ENCODE results near the gene ATXN7.

Gene ATXN7

GRCh38 chr3:63988943-63989342 lies 125.3 kb downstream of the ATXN7 start:
- DNase-seq = no peak

- DNase-seq = no peak
These were observed 126.5 kb downstream of the ATXN7 start for GRCh38 chr3:63990204-63990603.

- DNase-seq = no peak
These were observed 127.1 kb downstream of the ATXN7 start for GRCh38 chr3:63990733-63991132.

GRCh38 chr3:63991666-63992065 lies 128.0 kb downstream of the ATXN7 start:
- no peak for DNase-seq

GRCh38 chr3:63992516-63993209 lies 129.0 kb downstream of the ATXN7 start:
- no peak for DNase-seq

GRCh38 chr3:63993653-63994079 lies 130.0 kb downstream of the ATXN7 start:
- peak; percentile 10 for DNase-seq

- DNase-seq = no peak
These were observed 131.4 kb downstream of the ATXN7 start for GRCh38 chr3:63995086-63995485.

GRCh38 chr3:63998852-63999754 lies 135.4 kb downstream of the ATXN7 start:
- DNase-seq = no peak

- no peak for DNase-seq
These were observed 136.9 kb downstream of the ATXN7 start for GRCh38 chr3:64000453-64001055.

GRCh38 chr3:64002233-64002632 lies 138.6 kb downstream of the ATXN7 start:
- no peak for DNase-seq

GRCh38 chr3:64003589-64003988 lies 139.9 kb downstream of the ATXN7 start:
- no peak for DNase-seq

- no peak for DNase-seq
These were observed 144.3 kb downstream of the ATXN7 start for GRCh38 chr3:64008017-64008416.

- DNase-seq = no peak
These were observed 145.1 kb downstream of the ATXN7 start for GRCh38 chr3:64008487-64009351.

- DNase-seq = no peak
These were observed 145.9 kb downstream of the ATXN7 start for GRCh38 chr3:64009528-64009927.

GRCh38 chr3:64010199-64010598 lies 146.5 kb downstream of the ATXN7 start:
- DNase-seq = no peak

GRCh38 chr3:64011685-64012084 lies 148.0 kb downstream of the ATXN7 start:
- DNase-seq = no peak

- DNase-seq = no peak
These were observed 153.4 kb downstream of the ATXN7 start for GRCh38 chr3:64016941-64017620.

- no peak for DNase-seq
These were observed 155.6 kb downstream of the ATXN7 start for GRCh38 chr3:64019271-64019670.

- no peak for DNase-seq
These were observed 156.2 kb downstream of the ATXN7 start for GRCh38 chr3:64019879-64020278.

- DNase-seq = no peak
These were observed 158.3 kb downstream of the ATXN7 start for GRCh38 chr3:64021922-64022321.

- no peak for DNase-seq
These were observed 159.0 kb downstream of the ATXN7 start for GRCh38 chr3:64022451-64023186.

All from T1000 (cell line).